Colon (tissue), 2 donors: ENCODE measurements around the gene FER.
A peak's percentile ranks its signal among the peaks of the same experiment; 100 is the strongest.
"Not testable (repeated sequence)": the region's sequence is repeated elsewhere in the genome, so short reads cannot be mapped to it uniquely, and the experiment has no call there.

Experiments used
- FAIRE-seq: peaks from 2 replicates; lab custom pipeline; 2012; peaks lifted over from hg19 to GRCh38; lab: Jason Lieb, UNC
- donor health status: control.
- donor health status: control.

Gene FER

GRCh38 chr5:108798513-108799265, 51.0 kb downstream of the FER start:
- no peak for FAIRE-seq

- no peak for FAIRE-seq
These were observed 53.6 kb downstream of the FER start for GRCh38 chr5:108801301-108801700.

- FAIRE-seq, result no peak
These were observed 54.1 kb downstream of the FER start for GRCh38 chr5:108801776-108802175.

- no peak for FAIRE-seq
These were observed 63.0 kb downstream of the FER start for GRCh38 chr5:108810717-108811116.

GRCh38 chr5:108813673-108814072, 66.0 kb downstream of the FER start:
- FAIRE-seq, result no peak

GRCh38 chr5:108814551-108814950, 66.9 kb downstream of the FER start:
- no peak for FAIRE-seq

GRCh38 chr5:108818613-108819272, 71.0 kb downstream of the FER start:
- no peak for FAIRE-seq

GRCh38 chr5:108820983-108821382, 73.3 kb downstream of the FER start:
- FAIRE-seq, result no peak

- no peak for FAIRE-seq
These were observed 74.7 kb downstream of the FER start for GRCh38 chr5:108822211-108822947.

- no peak for FAIRE-seq
These were observed 79.4 kb downstream of the FER start for GRCh38 chr5:108827131-108827530.

GRCh38 chr5:108830705-108831276, 83.1 kb downstream of the FER start:
- no peak for FAIRE-seq

- no peak for FAIRE-seq
These were observed 88.8 kb downstream of the FER start for GRCh38 chr5:108836492-108836891.

GRCh38 chr5:108842260-108842941, 94.7 kb downstream of the FER start:
- not testable (repeated sequence) for FAIRE-seq

GRCh38 chr5:108851129-108851528, 103.4 kb downstream of the FER start:
- not testable (repeated sequence) for FAIRE-seq

- no peak for FAIRE-seq
These were observed 110.2 kb downstream of the FER start for GRCh38 chr5:108857905-108858304.

- FAIRE-seq, result no peak
These were observed 111.3 kb downstream of the FER start for GRCh38 chr5:108858959-108859358.

GRCh38 chr5:108862211-108862610, 114.5 kb downstream of the FER start:
- FAIRE-seq, result peak; percentile 57

GRCh38 chr5:108866097-108866496, 118.4 kb downstream of the FER start:
- not testable (repeated sequence) for FAIRE-seq

GRCh38 chr5:108867656-108868055, 120.0 kb downstream of the FER start:
- no peak for FAIRE-seq

- FAIRE-seq, result no peak
These were observed 121.4 kb downstream of the FER start for GRCh38 chr5:108869066-108869465.

GRCh38 chr5:108876451-108876850, 128.8 kb downstream of the FER start:
- no peak for FAIRE-seq

GRCh38 chr5:108878756-108879155, 131.1 kb downstream of the FER start:
- no peak for FAIRE-seq
